GM18873 (cell line): ENCODE results near the gene PTMS.
"Not testable (repeated sequence)": the region's sequence is repeated elsewhere in the genome, so short reads cannot be mapped to it uniquely, and the experiment has no call there.

Source experiments
- ATAC-seq: cut with Tn5 transposase; IDR thresholded peaks from one replicate; pipeline ENCODE4 v1.9.1; 2021; ENCODE audit warnings: mild to moderate bottlenecking, moderate library complexity, moderate number of reproducible peaks; ENCODE audit not compliant: unreplicated experiment, low FRiP score

Gene PTMS, protein sequence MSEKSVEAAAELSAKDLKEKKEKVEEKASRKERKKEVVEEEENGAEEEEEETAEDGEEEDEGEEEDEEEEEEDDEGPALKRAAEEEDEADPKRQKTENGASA

DNA sequence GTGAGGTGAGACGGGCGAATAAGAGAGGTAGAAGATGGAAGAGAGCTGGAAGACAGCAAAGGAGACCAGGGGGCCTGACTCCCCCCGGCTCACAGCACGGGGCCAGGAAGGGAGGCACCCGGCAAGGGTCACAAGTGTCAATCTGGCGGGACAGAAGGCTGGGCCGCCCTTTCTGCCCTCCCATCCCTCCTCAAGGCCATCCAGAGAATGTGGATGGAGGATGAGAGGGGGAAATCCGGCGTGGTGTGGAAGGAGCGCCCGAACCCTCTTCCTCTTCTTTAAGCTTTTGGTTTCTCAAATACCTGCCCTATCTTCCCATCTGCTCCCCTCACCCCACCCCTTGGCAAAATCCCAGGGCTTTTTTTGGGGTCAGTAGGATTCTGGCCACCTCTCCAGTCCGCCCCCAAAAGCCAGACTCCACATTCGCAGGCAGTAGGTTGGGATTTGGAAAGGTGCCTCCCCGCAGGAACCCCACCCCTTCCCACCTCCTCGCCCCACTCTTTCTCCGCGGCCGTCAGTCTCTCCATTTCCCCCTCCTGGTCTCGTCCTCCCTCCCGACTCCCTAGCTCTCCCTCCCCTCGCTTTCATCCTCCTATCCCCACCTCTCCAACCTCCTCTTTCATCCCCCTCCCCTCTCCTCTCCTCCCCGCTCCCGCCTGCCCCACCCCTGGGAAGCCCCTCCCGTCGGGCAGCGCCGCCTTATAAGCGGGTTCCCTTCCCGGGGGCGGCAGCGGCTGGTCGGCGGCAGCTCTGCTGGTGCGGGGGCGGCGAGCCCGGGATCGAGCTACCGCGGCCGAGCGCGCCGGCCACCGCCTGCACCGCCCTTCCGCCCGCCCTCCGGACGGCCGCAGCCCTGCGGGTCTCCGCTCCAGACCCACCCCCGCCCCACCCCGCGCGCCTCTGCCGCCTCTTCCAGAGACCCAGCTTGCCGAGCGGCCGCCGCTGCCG, at the start of gene PTMS:
PTMS (plus strand) TSS at position 730 of the 948 bp plus-strand sequence. CDS start 343 bp downstream, outside the sequence.
- no peak for ATAC-seq

GRCh38 chr12:6716874-6717437, 49.2 kb upstream of the PTMS start:
- no peak for ATAC-seq

- ATAC-seq: no peak
Observed at GRCh38 chr12:6722863-6723262, 43.3 kb upstream of the PTMS start.

DNA sequence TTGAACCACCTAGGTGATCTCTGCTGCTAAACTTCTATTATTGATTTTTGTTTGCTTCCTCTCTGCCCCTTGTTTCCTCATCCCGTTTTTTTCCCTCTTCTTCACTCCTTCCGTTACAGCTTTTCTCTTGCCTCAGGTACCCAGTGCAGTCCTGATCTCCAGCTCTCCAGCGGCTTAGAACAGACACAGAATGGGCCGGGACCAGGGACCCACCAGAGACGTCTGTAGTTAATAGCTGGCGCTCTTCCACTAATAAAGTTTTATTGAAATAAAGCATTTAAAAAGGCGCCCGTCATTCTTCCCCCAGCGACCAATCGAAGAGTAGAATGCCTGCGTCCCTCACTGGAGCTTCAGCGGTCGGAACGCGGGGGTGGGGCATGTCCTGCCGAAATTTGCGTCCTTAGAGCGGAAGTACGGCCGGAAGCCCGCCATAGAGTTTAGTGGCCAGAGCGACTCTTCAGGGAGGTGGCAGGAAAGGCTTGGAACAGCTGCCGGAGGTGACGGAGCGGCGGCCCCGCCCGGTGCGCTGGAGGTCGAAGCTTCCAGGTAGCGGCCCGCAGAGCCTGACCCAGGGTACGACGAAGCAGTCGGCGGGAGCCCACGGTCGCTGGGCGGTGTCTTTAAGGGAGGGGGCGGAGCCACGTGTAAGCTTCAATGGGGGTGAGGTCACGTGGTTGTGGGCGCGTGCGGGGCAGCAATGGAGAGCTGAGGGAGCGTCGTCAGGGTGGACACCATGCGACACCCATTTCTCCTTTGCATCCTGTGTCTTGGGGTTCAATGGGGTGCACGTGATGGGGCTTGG, 42.4 kb upstream of the PTMS start, which contains the start of gene COPS7A:
COPS7A (plus strand) TSS at position 440 of the 802 bp plus-strand sequence. CDS start 611 bp downstream, outside the sequence.
- ATAC-seq: peak; percentile 91

DNA sequence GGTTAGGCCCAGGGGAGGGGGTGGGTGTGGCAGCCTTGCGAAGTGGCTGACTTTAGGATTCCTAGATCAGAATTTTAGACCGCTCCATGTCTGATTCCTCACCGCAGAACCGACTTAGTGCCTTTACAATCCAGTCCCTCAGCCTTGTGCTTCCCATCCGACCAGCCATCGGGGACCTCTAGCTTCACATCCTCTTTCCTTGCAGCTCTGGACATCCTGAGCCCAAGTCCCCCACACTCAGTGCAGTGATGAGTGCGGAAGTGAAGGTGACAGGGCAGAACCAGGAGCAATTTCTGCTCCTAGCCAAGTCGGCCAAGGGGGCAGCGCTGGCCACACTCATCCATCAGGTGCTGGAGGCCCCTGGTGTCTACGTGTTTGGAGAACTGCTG, 41.8 kb upstream of the PTMS start:
- no peak for ATAC-seq

DNA sequence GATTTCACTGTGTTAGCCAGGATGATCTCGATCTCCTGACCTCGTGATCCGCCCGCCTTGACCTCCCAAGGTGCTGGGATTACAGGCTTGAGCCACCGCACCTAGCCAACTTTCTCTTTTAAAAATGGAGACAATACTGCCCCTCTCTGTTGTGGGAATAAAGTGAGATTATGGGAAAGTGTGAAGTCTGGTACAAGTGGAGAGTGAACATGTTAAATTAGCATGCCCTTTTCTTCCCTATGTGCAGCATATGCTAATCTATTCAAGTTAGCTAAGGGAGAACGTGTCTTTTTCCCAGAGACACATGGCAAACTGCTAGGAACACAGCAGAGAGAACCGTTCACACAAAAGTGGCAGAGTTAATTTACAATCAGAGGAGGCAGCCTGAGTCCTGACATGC, 40.8 kb upstream of the PTMS start:
- no peak for ATAC-seq

- no peak for ATAC-seq
Observed at GRCh38 chr12:6729186-6729585, 37.0 kb upstream of the PTMS start.

DNA sequence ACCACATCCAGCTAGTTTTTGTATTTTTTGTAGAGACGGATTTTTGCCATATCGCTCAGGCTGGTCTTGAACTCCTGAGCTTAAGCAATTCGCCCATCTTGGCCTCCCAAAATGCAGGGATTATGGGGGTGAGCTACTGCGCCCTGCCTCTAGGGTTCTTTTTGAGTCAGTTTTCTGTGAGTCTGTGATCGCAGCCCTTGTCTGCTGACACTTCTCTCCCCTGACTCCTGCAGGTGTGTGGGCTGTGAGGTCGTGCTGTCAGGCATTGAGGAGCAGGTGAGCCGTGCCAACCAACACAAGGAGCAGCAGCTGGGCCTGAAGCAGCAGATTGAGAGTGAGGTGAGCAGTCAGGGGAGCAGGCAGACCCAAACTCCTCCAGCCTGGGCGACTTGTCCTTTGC, 36.0 kb upstream of the PTMS start:
- ATAC-seq: no peak

GRCh38 chr12:6734506-6735387, 31.4 kb upstream of the PTMS start:
- ATAC-seq: no peak

DNA sequence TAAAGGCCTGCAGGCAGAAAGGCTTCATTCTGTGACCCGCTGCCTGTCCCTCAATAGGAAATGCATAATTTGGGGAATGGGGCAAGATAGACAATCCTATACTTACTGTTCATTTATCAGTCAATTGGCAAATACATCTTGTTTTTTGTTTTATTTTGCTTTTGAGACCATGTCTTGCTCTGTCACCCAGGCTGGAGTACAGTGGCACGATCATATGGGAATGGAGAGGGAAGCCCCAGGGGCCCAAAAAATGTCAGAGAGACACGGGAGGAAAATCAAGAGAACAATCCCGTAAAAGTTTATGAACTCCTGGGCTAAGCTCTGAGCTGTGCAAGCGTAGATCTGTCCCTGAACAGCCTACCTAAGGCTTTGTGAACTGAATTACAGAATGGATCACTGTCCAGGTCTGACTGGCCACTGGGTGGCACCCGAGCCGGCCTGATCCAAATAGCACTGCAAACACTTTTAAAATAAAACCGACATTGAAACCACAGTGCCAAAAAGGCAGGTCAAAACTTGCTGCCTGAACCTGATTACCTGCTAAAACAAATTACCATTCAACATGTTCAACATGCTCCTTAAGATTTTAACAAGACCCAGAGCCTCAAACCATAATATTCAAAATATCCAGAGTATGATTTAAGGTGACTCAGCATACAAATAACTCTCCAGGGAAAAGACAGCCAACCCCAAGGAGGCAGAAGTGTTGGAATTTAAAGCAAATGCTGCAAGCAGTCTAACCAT, 30.5 kb upstream of the PTMS start:
- ATAC-seq: no peak

DNA sequence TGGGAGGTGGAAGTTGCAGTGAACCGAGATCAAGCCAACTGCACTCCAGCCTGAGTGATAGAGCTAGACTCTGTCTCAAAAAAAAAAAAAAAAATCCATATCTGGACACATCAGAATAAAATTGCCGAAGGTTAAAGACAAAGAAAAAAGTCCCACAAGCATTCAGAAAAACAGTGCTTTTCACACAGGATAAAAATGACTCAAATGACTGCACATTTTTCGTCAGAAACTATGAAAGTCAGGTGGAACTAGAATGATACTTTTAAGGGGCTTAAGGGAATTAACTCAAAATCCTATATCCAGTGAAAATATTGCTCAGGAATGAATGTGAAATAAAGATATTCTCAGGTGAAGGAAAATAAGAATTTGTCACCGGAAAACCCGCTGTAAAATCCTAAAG, 29.4 kb upstream of the PTMS start:
- ATAC-seq: no peak

- ATAC-seq: not testable (repeated sequence)
Observed at GRCh38 chr12:6742080-6742479, 24.1 kb upstream of the PTMS start.

GRCh38 chr12:6742834-6743233, 23.3 kb upstream of the PTMS start:
- ATAC-seq: no peak

DNA sequence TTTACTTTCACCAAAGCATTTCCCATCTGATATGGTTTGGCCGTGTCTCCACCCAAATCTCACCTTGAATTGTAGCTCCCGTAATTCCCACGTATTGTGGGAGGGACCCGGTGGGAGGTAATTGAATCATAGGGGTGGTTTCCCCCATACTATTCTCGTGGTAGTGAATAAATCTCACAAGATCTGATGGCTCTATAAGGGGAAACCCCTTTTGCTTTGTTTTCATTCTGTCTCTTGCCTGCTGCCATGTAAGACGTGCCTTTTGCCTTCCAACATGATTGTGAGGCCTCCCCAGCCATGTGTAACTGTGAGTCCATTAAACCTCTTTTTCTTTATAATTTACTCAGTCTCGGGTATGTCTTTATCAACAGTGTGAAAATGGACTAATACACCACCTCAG, 22.9 kb upstream of the PTMS start:
- ATAC-seq: not testable (repeated sequence)

DNA sequence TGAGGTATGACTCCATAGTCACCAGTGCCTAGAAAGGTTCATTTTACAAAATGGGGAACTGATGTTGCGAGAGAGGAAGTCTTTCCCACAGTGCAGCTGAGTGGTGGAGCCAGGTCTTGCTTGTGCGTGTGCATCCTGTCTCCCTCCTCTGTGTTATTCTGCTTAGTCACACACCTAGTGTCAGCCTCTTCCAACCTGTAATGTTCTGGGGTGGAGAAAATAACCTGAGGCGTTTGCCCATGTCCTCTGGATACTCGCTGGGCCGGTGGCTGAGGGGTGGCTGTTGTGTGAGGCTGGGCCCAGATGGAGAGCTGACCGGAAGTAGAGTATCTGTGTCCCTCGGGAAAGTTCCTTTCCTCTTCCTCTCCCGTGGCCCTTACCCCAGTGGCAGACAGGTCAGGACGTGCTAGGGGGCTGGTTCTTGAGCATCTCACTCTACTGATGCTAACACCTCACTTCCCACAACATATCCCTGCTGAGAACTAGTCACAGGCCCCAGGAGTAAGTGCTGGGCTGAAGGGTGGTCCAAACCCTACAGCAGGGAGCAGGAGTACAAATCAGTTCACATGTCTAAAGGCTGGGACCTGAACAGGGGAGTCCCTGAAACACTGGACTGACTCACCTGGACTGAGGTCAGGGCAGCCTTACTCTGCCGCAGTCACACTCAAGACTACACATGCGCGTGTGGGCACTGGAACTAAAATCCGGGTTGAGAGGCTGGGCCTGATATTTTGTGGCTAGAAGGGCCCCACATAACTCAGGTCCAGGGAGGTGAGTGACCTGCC, 20.2 kb upstream of the PTMS start:
- ATAC-seq: no peak

DNA sequence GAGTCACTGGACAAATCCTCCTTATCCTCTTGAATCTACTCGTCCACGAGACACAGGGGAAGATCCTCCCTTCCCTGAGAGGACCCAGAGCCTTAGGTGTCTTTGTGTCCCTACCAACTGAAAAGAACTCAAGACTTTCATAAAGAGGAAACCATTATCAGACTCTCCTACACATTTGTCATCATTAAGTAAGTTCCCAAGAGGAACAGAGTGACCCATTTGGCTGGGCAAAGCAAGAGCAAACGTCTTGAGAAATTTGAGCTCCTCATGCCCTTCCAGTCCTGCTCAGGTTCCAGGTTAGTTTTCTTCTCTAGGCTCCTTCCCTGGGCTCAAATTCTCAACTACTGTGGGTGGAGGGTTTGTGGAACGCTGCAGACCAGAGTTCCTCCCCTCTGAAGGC, 18.9 kb upstream of the PTMS start:
- no peak for ATAC-seq

- ATAC-seq: no peak
Observed at GRCh38 chr12:6748761-6749160, 17.4 kb upstream of the PTMS start.

DNA sequence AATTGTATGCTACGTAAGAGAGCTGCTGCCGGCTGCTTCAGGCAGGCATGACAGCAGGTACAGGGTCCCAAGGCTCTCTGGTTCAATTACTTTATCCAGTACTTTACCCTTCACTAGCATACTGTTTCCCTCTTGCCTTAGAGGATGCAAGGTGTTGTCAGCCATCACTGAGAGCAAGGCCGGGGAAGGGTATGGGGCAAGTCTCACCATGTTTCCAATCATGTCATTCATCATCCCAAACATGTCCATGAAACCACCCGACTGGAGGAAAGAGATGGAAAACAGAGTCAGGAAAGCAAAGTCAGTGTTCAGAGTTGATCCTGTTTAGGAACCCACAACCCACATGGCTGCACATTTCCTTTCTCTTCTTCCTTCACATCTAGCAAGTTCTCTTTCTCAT, 15.7 kb upstream of the PTMS start:
- ATAC-seq: no peak
